ENCODE data around the gene TANGO2.

TANGO2 gene

GRCh38 chr22:20110359-20110985 lies 89.6 kb downstream of the TANGO2 start:
- no peak for DNase-seq

- DNase-seq, result peak; percentile 31
These were observed 90.3 kb downstream of the TANGO2 start for GRCh38 chr22:20111045-20111688.

- DNase-seq, result no peak
These were observed 91.0 kb downstream of the TANGO2 start for GRCh38 chr22:20111689-20112622.

DNA sequence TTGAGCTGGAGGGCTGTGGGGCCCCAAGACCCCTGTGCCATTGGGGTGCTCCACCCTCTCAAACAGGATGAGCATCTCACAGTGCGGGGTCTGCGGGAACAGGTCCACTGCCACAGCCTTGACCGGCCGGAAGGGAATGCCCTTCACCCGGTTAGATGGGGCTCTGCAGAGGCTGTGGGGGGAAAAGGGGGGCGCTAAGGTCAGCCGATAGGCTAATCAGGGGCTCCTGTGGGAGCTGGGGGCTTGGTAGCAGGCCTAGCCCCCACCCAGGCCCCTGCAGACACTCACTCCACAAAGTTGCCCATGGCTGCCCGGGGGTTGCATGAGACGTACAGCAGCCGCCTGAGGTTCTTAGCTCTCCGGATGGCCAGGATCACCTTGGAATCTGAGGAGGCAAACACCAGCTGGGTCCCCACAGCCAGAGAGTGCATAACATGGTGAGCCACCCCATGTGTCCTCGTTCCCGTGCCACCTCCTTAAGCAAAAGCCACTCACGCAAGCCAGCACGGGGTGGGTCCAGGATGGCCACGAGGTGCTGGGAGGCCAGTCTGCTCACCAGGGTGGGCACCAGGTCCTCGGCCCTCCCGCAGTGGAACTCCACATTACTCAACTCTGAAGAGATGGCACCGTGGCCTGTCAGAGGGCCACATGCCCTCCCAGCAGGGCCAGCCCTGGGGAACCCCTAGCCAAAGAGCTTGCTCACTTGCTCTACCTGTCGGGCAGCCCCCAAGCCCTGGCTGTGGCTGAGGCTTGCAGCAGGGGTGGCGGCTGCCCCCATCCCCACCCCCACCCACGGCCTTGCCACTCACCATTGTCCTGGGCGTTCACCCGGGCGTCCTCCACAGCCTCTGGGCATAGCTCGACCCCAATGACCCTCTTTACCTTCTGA lies 92.0 kb downstream of the TANGO2 start:
- no peak for DNase-seq

GRCh38 chr22:20113551-20114310 lies 92.8 kb downstream of the TANGO2 start:
- DNase-seq, result no peak

- no peak for DNase-seq
These were observed 93.9 kb downstream of the TANGO2 start for GRCh38 chr22:20114506-20115475.

DNA sequence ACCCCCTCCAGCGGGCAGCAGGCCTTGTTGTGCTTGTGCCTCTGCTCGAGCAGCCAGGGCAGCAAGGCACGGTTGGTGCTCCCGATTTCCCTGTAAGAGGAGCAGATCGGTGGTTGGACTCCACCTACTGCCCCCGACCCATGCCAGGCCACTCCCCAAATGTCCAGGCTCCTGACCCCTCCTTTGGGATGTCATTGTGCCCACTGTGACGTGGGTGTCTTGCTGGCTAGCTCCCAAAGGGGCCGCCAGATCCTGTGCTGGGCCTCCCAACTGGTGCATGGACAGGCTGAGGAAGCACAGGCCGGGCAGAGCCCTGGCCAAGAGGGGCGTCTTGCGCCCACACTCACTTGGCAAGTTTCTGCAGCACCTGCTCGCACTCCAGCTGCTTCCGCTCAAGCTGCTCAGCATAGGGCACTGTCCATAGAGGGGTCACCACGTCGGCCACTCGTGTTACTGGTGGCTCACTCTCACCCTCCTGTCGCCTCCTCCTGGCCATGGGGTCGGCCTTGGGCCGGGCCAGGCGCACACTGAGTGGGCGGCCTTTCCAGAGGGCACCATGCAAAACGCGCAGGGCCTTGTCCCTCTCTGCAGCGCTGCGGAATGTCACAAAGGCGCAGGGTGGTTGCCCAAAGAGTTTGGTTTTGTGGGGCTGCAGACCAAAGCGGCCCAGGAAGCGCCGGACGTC lies 94.9 kb downstream of the TANGO2 start, which contains the start of gene RANBP1:
TSS of gene RANBP1 (plus strand) at position 414 of the 685 bp plus-strand sequence. CDS start at position 495, 81 bp downstream.
- DNase-seq, result no peak

GRCh38 chr22:20116376-20116950 lies 95.6 kb downstream of the TANGO2 start:
- DNase-seq, result no peak

Data from NCI-H146 (cell line).